ENCODE measurements around the gene HDDC2. TPM values are rescaled to one million over a fixed set of nuclear protein-coding genes. Genes with fewer than 3 reads are reported as not detected.

The HDDC2 gene
- total and polyA plus RNA-seq, 4 donors, result 34.6 to 72.3 (median 58.5) TPM

DNA sequence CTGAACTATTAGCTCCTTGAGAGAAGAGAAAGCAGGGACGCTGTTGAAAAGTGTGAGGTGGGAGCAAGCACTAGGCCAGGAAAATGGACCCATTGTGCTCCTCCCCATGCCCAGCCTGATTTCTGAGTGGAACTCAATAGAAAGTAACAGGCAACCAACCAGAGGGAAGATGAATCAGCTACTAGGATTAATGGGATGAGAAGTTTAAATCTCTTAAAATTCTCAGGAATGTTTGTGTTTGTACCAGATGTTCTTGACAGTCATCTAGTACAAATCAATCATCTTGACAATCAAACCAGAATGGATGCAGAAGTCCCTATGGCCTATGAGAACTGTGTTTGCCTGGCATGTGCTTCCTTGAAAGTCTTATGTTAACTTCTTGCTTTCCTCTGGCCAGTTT lies 48.9 kb downstream of the HDDC2 start:
- no peak for TF ChIP-seq CTCF (IDR thresholded peaks at IDR 0.05; ENCODE audit: control extremely low read depth, extremely low read depth)
- Histone ChIP-seq H3K4me3 (no peak overlapping the region), H3K36me3 (ENCODE audit: control insufficient read depth in 4 of 4, insufficient read depth in 4 of 4, low read length in 4 of 4) (no peaks in the 10 kb centered on the region), H3K27ac (ENCODE audit: low read depth in 1 of 2, low read length in 1 of 2) (no peak overlapping the region), H3K27me3 (ENCODE audit: control insufficient read depth in 3 of 3, insufficient read depth in 3 of 3, low read length in 2 of 3) (no peaks in the 10 kb centered on the region), H3K9ac (ENCODE audit: insufficient read depth in 1 of 2, low read length in 2 of 2) (no peak overlapping the region), H3K4me1 (ENCODE audit: control insufficient read depth in 5 of 5, insufficient read depth in 5 of 5, low read length in 5 of 5) (peaks cover 0 to 8% (median 0%) of the 10 kb centered on the region in 5 donors), H3K9me3 (ENCODE audit: control insufficient read depth in 4 of 4, insufficient read depth in 3 of 4, low read length in 3 of 4) (no peaks in the 10 kb centered on the region)
- DNase-seq (no peak), ATAC-seq (ENCODE audit: insufficient read depth, low FRiP score) (no peak)
- WGBS, 2 donors, result 94 to 95% methylated on average over 1 of the region's 1 CpG

DNA sequence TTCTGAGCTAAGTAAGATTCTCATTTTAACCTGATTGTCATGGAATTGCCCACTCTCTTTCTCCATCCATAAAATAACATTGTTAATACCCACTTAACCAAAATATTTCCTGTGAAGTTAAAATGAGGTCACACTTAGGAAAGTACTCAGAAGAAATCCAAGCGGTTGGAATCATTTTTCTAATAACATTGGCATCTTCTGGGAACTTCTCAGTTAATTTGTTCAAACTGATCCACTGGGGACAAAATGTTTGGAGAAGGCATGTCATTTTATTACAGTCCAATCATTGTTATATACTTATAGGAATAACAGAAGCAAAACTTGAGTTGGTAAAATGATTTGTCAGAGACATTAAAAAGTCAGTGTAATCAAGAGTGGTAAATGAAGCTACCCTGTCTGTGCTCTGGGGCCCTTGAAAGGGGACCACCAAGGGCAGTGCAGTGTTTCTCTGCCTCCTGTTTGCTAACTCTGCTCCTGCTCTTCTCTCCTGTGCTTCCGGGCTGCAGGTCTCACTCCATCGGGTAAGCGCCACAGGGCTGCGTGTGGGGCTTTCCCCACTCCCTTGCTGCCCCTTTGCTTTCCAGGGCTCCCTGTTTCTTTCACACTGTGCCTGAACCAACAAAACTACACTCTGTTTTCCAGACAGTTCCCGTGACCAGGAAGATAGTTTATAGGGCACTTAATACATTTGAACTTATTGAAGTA lies 50.1 kb downstream of the HDDC2 start:
- Histone ChIP-seq H3K27ac (ENCODE audit: low read depth in 1 of 2, low read length in 1 of 2) (peak overlapping the region in 1 of 2 donors; percentile 33), H3K36me3 (ENCODE audit: control insufficient read depth in 4 of 4, insufficient read depth in 4 of 4, low read length in 4 of 4) (no peaks in the 10 kb centered on the region), H3K9ac (ENCODE audit: insufficient read depth in 1 of 2, low read length in 2 of 2) (peak overlapping the region in 1 of 2 donors; percentile 39), H3K4me3 (no peak overlapping the region), H3K9me3 (ENCODE audit: control insufficient read depth in 4 of 4, insufficient read depth in 3 of 4, low read length in 3 of 4) (no peaks in the 10 kb centered on the region), H3K4me1 (ENCODE audit: control insufficient read depth in 5 of 5, insufficient read depth in 5 of 5, low read length in 5 of 5) (peaks cover 0 to 8% (median 0%) of the 10 kb centered on the region in 5 donors), H3K27me3 (ENCODE audit: control insufficient read depth in 3 of 3, insufficient read depth in 3 of 3, low read length in 2 of 3) (no peaks in the 10 kb centered on the region)
- TF ChIP-seq CTCF (IDR thresholded peaks at IDR 0.05; ENCODE audit: control extremely low read depth, extremely low read depth), result no peak
- DNase-seq, result peak; percentile 21 to 42 (median 26)
- no peak for ATAC-seq (ENCODE audit: insufficient read depth, low FRiP score)
- WGBS, 2 donors, result 63 to 74% methylated on average over 6 of the region's 6 CpGs

- Histone ChIP-seq H3K9me3 (ENCODE audit: control insufficient read depth in 4 of 4, insufficient read depth in 3 of 4, low read length in 3 of 4) (peaks cover 0 to 2% (median 0%) of the 10 kb centered on the region in 4 donors), H3K4me3 (no peak overlapping the region), H3K4me1 (ENCODE audit: control insufficient read depth in 5 of 5, insufficient read depth in 5 of 5, low read length in 5 of 5) (peaks cover 0 to 8% (median 3%) of the 10 kb centered on the region in 5 donors), H3K27ac (ENCODE audit: low read depth in 1 of 2, low read length in 1 of 2) (no peak overlapping the region), H3K9ac (ENCODE audit: insufficient read depth in 1 of 2, low read length in 2 of 2) (no peak overlapping the region), H3K36me3 (ENCODE audit: control insufficient read depth in 4 of 4, insufficient read depth in 4 of 4, low read length in 4 of 4) (no peaks in the 10 kb centered on the region), H3K27me3 (ENCODE audit: control insufficient read depth in 3 of 3, insufficient read depth in 3 of 3, low read length in 2 of 3) (no peaks in the 10 kb centered on the region)
- no peak for TF ChIP-seq CTCF (IDR thresholded peaks at IDR 0.05; ENCODE audit: control extremely low read depth, extremely low read depth)
- ATAC-seq (ENCODE audit: insufficient read depth, low FRiP score), result no peak
- no peak for DNase-seq
- 92 to 93% methylated on average over 1 of the region's 1 CpG for WGBS, 2 donors
Observed at GRCh38 chr6:125250511-125250910, 51.3 kb downstream of the HDDC2 start.
